ENCODE results near the gene DDX23. TPM values are rescaled to one million over a fixed set of nuclear protein-coding genes. Genes with fewer than 3 reads are reported as not detected.
A peak's percentile ranks its signal among the peaks of the same experiment; 100 is the strongest.

Gene DDX23
- total RNA-seq, 1 experiment from 2014 or later, result 151 TPM

DNA sequence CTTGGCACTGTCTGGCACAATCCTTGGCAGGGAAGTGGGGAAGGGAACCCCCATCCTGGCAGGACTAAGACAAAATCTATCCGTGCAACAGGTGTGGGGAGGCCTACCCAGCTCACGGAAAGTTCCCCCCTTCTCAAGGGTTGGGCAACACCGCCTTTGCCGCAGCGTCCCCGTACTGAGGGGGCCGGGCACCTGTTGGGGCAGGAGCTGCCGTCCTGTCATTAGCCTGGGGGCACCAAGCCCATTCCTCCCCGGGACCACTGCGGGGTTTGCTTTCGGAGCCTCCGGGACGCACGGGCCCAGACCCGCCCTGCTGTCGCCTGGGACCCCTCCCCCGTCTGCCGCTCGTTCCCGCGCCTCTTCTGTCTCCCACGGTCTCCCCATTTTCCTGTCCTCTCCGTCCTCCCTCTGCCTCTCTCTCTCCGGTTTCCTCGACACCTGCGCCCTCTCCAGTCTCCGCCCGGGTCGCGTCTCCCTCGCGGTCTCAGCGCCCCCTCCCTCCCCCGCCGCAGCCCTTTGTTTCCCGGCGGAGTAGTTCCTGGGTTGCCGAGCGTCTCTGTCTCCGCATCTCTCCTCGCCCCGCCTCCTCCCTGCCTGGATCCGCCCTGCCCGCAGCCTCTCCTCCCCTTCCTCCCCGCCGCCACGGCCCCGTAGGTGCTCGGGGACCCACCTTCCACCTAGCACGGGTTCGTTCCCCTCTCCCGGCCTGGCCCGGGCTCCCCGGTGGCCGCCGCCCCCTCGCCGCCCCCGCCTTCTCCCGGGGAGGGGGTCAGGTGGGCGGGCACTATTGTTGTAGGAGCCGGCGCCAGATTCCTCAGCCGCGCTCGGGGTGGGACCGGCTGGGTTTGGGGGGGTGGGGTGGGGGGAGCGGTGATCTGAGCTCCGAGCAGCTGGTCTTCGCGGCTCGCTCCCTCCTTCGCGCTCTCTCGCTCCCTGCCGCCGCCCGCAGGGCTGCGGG is 33.8 kb downstream of the DDX23 start, which contains the start of gene CACNB3:
TSS of gene CACNB3 (plus strand) at position 624 of the 958 bp plus-strand sequence. CDS start 434 bp downstream, outside the sequence.
- Mint-ChIP-seq H3K27me3 (ENCODE audit: insufficient read depth, unreplicated experiment) (no peaks in the 10 kb centered on the region), H3K27ac (ENCODE audit: unreplicated experiment) (peak within 1 kb of the TSS; percentile 92), H3K36me3 (ENCODE audit: insufficient read depth, unreplicated experiment) (peaks cover 9% of the 10 kb centered on the region), H3K9me3 (ENCODE audit: unreplicated experiment) (no peaks in the 10 kb centered on the region), H3K4me3 (ENCODE audit: unreplicated experiment) (peak within 1 kb of the TSS; percentile 97), H3K4me1 (ENCODE audit: low read depth, unreplicated experiment) (peaks cover 14% of the 10 kb centered on the region)
- DNase-seq, result peak; percentile 84 to 85
- POLR2A ChIA-PET, result no interaction called here
- Histone ChIP-seq H3K4me1 (peaks cover 11% of the 10 kb centered on the region), H3K36me3 (ENCODE audit: control insufficient read depth, insufficient read depth, low read length) (no peaks in the 10 kb centered on the region), H3K4me3 (ENCODE audit: low read depth, low read length) (peak within 1 kb of the TSS; percentile 82), H3K9me3 (no peaks in the 10 kb centered on the region), H3K27me3 (replicated peaks; ENCODE audit: control insufficient read depth, insufficient read depth, low read length) (no peaks in the 10 kb centered on the region)
- TF ChIP-seq, protein P1, sequence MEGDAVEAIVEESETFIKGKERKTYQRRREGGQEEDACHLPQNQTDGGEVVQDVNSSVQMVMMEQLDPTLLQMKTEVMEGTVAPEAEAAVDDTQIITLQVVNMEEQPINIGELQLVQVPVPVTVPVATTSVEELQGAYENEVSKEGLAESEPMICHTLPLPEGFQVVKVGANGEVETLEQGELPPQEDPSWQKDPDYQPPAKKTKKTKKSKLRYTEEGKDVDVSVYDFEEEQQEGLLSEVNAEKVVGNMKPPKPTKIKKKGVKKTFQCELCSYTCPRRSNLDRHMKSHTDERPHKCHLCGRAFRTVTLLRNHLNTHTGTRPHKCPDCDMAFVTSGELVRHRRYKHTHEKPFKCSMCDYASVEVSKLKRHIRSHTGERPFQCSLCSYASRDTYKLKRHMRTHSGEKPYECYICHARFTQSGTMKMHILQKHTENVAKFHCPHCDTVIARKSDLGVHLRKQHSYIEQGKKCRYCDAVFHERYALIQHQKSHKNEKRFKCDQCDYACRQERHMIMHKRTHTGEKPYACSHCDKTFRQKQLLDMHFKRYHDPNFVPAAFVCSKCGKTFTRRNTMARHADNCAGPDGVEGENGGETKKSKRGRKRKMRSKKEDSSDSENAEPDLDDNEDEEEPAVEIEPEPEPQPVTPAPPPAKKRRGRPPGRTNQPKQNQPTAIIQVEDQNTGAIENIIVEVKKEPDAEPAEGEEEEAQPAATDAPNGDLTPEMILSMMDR (IDR thresholded peaks at IDR 0.05; ENCODE audit: insufficient read depth in 1 of 2, low read depth in 1 of 2, low read length in 1 of 2, severe bottlenecking in 1 of 2, unreplicated experiment in 1 of 2), result peak in 1 of 2 experiments; percentile 15
- intact Hi-C loops (cut with micrococcal nuclease; ENCODE audit: unreplicated experiment), result no loop called here
- BruUV-seq (replicated peaks), result no TSS peak
- CTCF ChIA-PET, result interaction anchor here (0.7 to 2.0 kb wide), 4 partner anchors 28 to 65 kb away, joined by 3 to 8 read pairs (median 4); partner anchors contain the start of gene DDX23

- CTCF ChIA-PET, result interaction anchor here (0.6 to 2.1 kb wide), 10 partner anchors 11 to 172 kb away, joined by 3 to 34 read pairs (median 7); partner anchors contain the start of gene FKBP11
- Histone ChIP-seq H3K4me3 (ENCODE audit: low read depth, low read length) (peak overlapping the region; percentile 91), H3K9me3 (no peaks in the 10 kb centered on the region), H3K4me1 (peaks cover 13% of the 10 kb centered on the region), H3K36me3 (ENCODE audit: control insufficient read depth, insufficient read depth, low read length) (no peaks in the 10 kb centered on the region), H3K27me3 (replicated peaks; ENCODE audit: control insufficient read depth, insufficient read depth, low read length) (no peaks in the 10 kb centered on the region)
- BruUV-seq (replicated peaks), result no TSS peak
- peak overlapping the region; percentile 97 for H3K4me3 Mint-ChIP-seq (ENCODE audit: unreplicated experiment)
- intact Hi-C loops (cut with micrococcal nuclease; ENCODE audit: unreplicated experiment), result no loop called here
- H3K4me1 Mint-ChIP-seq (ENCODE audit: low read depth, unreplicated experiment), result peaks cover 7% of the 10 kb centered on the region
- H3K9me3 Mint-ChIP-seq (ENCODE audit: unreplicated experiment), result no peaks in the 10 kb centered on the region
- peaks cover 9% of the 10 kb centered on the region for H3K36me3 Mint-ChIP-seq (ENCODE audit: insufficient read depth, unreplicated experiment)
- H3K27ac Mint-ChIP-seq (ENCODE audit: unreplicated experiment), result no peak overlapping the region
- POLR2A ChIA-PET, result interaction anchor here (1.0 kb wide), 1 partner anchor 36 kb away, joined by 4 read pairs; no protein-coding TSS in a partner anchor
- no peaks in the 10 kb centered on the region for H3K27me3 Mint-ChIP-seq (ENCODE audit: insufficient read depth, unreplicated experiment)
- TF ChIP-seq, protein P1 (IDR thresholded peaks at IDR 0.05; ENCODE audit: insufficient read depth in 1 of 2, low read depth in 1 of 2, low read length in 1 of 2, severe bottlenecking in 1 of 2, unreplicated experiment in 1 of 2), result no peak
- DNase-seq, result no peak
These were observed 35.7 kb downstream of the DDX23 start for GRCh38 chr12:48816143-48816854.
